Measurements from ENCODE around the gene KRTAP5-4.

GRCh38 chr11:1656061-1656441, 34.1 kb upstream of the KRTAP5-4 start:
- no peak for TF ChIP-seq SIN3A (IDR thresholded peaks at IDR 0.05; ENCODE audit: borderline replicate concordance, insufficient read depth, low read depth, low read length)
- no peak for TF ChIP-seq CTCF (IDR thresholded peaks at IDR 0.05)
- no peak for TF ChIP-seq POLR2AphosphoS5 (IDR thresholded peaks at IDR 0.05; ENCODE audit: low read depth, low read length)
- no peak for TF ChIP-seq REST (IDR thresholded peaks at IDR 0.05; ENCODE audit: insufficient read depth in 1 of 2, low read depth in 2 of 2, low read length in 1 of 2)
- no peak for TF ChIP-seq TCF7L2 (IDR thresholded peaks at IDR 0.05; ENCODE audit: low read depth, low read length)
